ENCODE data around the gene YWHAQ. TPM values are rescaled to one million over a fixed set of nuclear protein-coding genes. Genes with fewer than 3 reads are reported as not detected.

The YWHAQ gene
- total RNA-seq, 1 donor from 2014 or later, result 335 TPM

- Mint-ChIP-seq H3K4me1 (peaks cover 50% of the 10 kb centered on the region), H3K4me3 (no peak overlapping the region), H3K27me3 (peaks cover 19% of the 10 kb centered on the region), H3K27ac (no peak overlapping the region), H3K9me3 (peaks cover 13% of the 10 kb centered on the region), H3K36me3 (ENCODE audit: low read depth) (peaks cover 5% of the 10 kb centered on the region)
- DNase-seq, result no peak
- intact Hi-C loops (cut with micrococcal nuclease), result no loop called here
Measured at GRCh38 chr2:9652267-9652666, 21.5 kb upstream of the YWHAQ start.

- Mint-ChIP-seq H3K4me1 (peaks cover 37% of the 10 kb centered on the region), H3K4me3 (no peak overlapping the region), H3K9me3 (peaks cover 13% of the 10 kb centered on the region), H3K36me3 (ENCODE audit: low read depth) (peaks cover 5% of the 10 kb centered on the region), H3K27ac (no peak overlapping the region), H3K27me3 (peaks cover 25% of the 10 kb centered on the region)
- intact Hi-C loops (cut with micrococcal nuclease), result no loop called here
- no peak for DNase-seq
Measured at GRCh38 chr2:9650119-9650821, 19.5 kb upstream of the YWHAQ start.

- peaks cover 25% of the 10 kb centered on the region for H3K27me3 Mint-ChIP-seq
- H3K4me3 Mint-ChIP-seq, result no peak overlapping the region
- intact Hi-C loops (cut with micrococcal nuclease), result no loop called here
- peaks cover 5% of the 10 kb centered on the region for H3K36me3 Mint-ChIP-seq (ENCODE audit: low read depth)
- H3K9me3 Mint-ChIP-seq, result peaks cover 13% of the 10 kb centered on the region
- no peak for DNase-seq
- H3K4me1 Mint-ChIP-seq, result peaks cover 29% of the 10 kb centered on the region
- no peak overlapping the region for H3K27ac Mint-ChIP-seq
Measured at GRCh38 chr2:9649261-9649660, 18.5 kb upstream of the YWHAQ start.

- intact Hi-C loops (cut with micrococcal nuclease), result no loop called here
- DNase-seq, result no peak
- H3K9me3 Mint-ChIP-seq, result peaks cover 13% of the 10 kb centered on the region
- peaks cover 23% of the 10 kb centered on the region for H3K27me3 Mint-ChIP-seq
- no peak overlapping the region for H3K27ac Mint-ChIP-seq
- peaks cover 5% of the 10 kb centered on the region for H3K36me3 Mint-ChIP-seq (ENCODE audit: low read depth)
- H3K4me3 Mint-ChIP-seq, result no peak overlapping the region
- peaks cover 25% of the 10 kb centered on the region for H3K4me1 Mint-ChIP-seq
Measured at GRCh38 chr2:9648821-9649220, 18.0 kb upstream of the YWHAQ start.

GRCh38 chr2:9647884-9648283 is 17.1 kb upstream of the YWHAQ start:
- Mint-ChIP-seq H3K27ac (no peak overlapping the region), H3K9me3 (peaks cover 13% of the 10 kb centered on the region), H3K4me3 (no peak overlapping the region), H3K4me1 (peaks cover 26% of the 10 kb centered on the region), H3K27me3 (peaks cover 24% of the 10 kb centered on the region), H3K36me3 (ENCODE audit: low read depth) (peaks cover 5% of the 10 kb centered on the region)
- no peak for DNase-seq
- intact Hi-C loops (cut with micrococcal nuclease), result no loop called here

GRCh38 chr2:9646196-9647030 is 15.6 kb upstream of the YWHAQ start:
- peaks cover 31% of the 10 kb centered on the region for H3K4me1 Mint-ChIP-seq
- peaks cover 4% of the 10 kb centered on the region for H3K9me3 Mint-ChIP-seq
- no peak for DNase-seq
- no peak overlapping the region for H3K4me3 Mint-ChIP-seq
- H3K36me3 Mint-ChIP-seq (ENCODE audit: low read depth), result no peaks in the 10 kb centered on the region
- intact Hi-C loops (cut with micrococcal nuclease), result no loop called here
- H3K27ac Mint-ChIP-seq, result no peak overlapping the region
- peaks cover 16% of the 10 kb centered on the region for H3K27me3 Mint-ChIP-seq

GRCh38 chr2:9644603-9645002 is 13.8 kb upstream of the YWHAQ start:
- no peak overlapping the region for H3K4me3 Mint-ChIP-seq
- H3K27ac Mint-ChIP-seq, result no peak overlapping the region
- H3K9me3 Mint-ChIP-seq, result no peaks in the 10 kb centered on the region
- H3K4me1 Mint-ChIP-seq, result peaks cover 32% of the 10 kb centered on the region
- no peaks in the 10 kb centered on the region for H3K36me3 Mint-ChIP-seq (ENCODE audit: low read depth)
- H3K27me3 Mint-ChIP-seq, result peaks cover 18% of the 10 kb centered on the region
- intact Hi-C loops (cut with micrococcal nuclease), result no loop called here
- DNase-seq, result no peak

- no peak for DNase-seq
- no peak overlapping the region for H3K4me3 Mint-ChIP-seq
- peaks cover 32% of the 10 kb centered on the region for H3K4me1 Mint-ChIP-seq
- H3K27ac Mint-ChIP-seq, result no peak overlapping the region
- H3K27me3 Mint-ChIP-seq, result peaks cover 19% of the 10 kb centered on the region
- H3K36me3 Mint-ChIP-seq (ENCODE audit: low read depth), result no peaks in the 10 kb centered on the region
- intact Hi-C loops (cut with micrococcal nuclease), result no loop called here
- no peaks in the 10 kb centered on the region for H3K9me3 Mint-ChIP-seq
Measured at GRCh38 chr2:9644021-9644420, 13.2 kb upstream of the YWHAQ start.

GRCh38 chr2:9641641-9642040 is 10.8 kb upstream of the YWHAQ start:
- no peaks in the 10 kb centered on the region for H3K36me3 Mint-ChIP-seq (ENCODE audit: low read depth)
- intact Hi-C loops (cut with micrococcal nuclease), result loop anchor here (1.0 kb wide), 1 partner anchor 14 kb away; no protein-coding TSS in a partner anchor
- H3K27ac Mint-ChIP-seq, result peak overlapping the region; percentile 52
- no peaks in the 10 kb centered on the region for H3K9me3 Mint-ChIP-seq
- DNase-seq, result peak; percentile 77
- peaks cover 26% of the 10 kb centered on the region for H3K4me1 Mint-ChIP-seq
- H3K4me3 Mint-ChIP-seq, result peak overlapping the region; percentile 57
- peaks cover 18% of the 10 kb centered on the region for H3K27me3 Mint-ChIP-seq

- H3K4me1 Mint-ChIP-seq, result peaks cover 26% of the 10 kb centered on the region
- peaks cover 18% of the 10 kb centered on the region for H3K27me3 Mint-ChIP-seq
- H3K9me3 Mint-ChIP-seq, result no peaks in the 10 kb centered on the region
- DNase-seq, result no peak
- no peaks in the 10 kb centered on the region for H3K36me3 Mint-ChIP-seq (ENCODE audit: low read depth)
- intact Hi-C loops (cut with micrococcal nuclease), result loop anchor here (1.0 kb wide), 1 partner anchor 15 kb away; no protein-coding TSS in a partner anchor
- H3K4me3 Mint-ChIP-seq, result no peak overlapping the region
- H3K27ac Mint-ChIP-seq, result no peak overlapping the region
Measured at GRCh38 chr2:9640403-9641104, 9.8 kb upstream of the YWHAQ start.

GRCh38 chr2:9639740-9640343 is 9.0 kb upstream of the YWHAQ start:
- H3K9me3 Mint-ChIP-seq, result no peaks in the 10 kb centered on the region
- peaks cover 18% of the 10 kb centered on the region for H3K27me3 Mint-ChIP-seq
- intact Hi-C loops (cut with micrococcal nuclease), result no loop called here
- no peaks in the 10 kb centered on the region for H3K36me3 Mint-ChIP-seq (ENCODE audit: low read depth)
- H3K4me1 Mint-ChIP-seq, result peaks cover 26% of the 10 kb centered on the region
- H3K4me3 Mint-ChIP-seq, result no peak overlapping the region
- no peak for DNase-seq
- H3K27ac Mint-ChIP-seq, result no peak overlapping the region

GRCh38 chr2:9639000-9639602 is 8.3 kb upstream of the YWHAQ start:
- Mint-ChIP-seq H3K27me3 (peaks cover 18% of the 10 kb centered on the region), H3K4me3 (no peak overlapping the region), H3K27ac (no peak overlapping the region), H3K4me1 (peaks cover 26% of the 10 kb centered on the region), H3K36me3 (ENCODE audit: low read depth) (no peaks in the 10 kb centered on the region), H3K9me3 (no peaks in the 10 kb centered on the region)
- DNase-seq, result no peak
- intact Hi-C loops (cut with micrococcal nuclease), result no loop called here

GRCh38 chr2:9638532-9638931 is 7.7 kb upstream of the YWHAQ start:
- Mint-ChIP-seq H3K4me3 (no peak overlapping the region), H3K27me3 (peaks cover 20% of the 10 kb centered on the region), H3K36me3 (ENCODE audit: low read depth) (no peaks in the 10 kb centered on the region), H3K9me3 (no peaks in the 10 kb centered on the region), H3K4me1 (peaks cover 24% of the 10 kb centered on the region), H3K27ac (no peak overlapping the region)
- intact Hi-C loops (cut with micrococcal nuclease), result no loop called here
- no peak for DNase-seq
